GM12878 (cell line): ENCODE results near the gene TEKT3. TPM values are rescaled to one million over a fixed set of nuclear protein-coding genes. Genes with fewer than 3 reads are reported as not detected.

Experiments
- ATAC-seq: fragments of 200-7000 bp; cut with Tn5 transposase; 3 replicates; pipeline ENCODE4 v1.9.1; 2020; ENCODE audit warnings: mild to moderate bottlenecking, moderate library complexity
- BruUV-seq: library from RNA; stranded (reverse); fragments of 400-500 nt; replicated peaks from 2 replicates; lab custom pipeline; 2021; lab: Mats Ljungman, UMichigan
- CTCF ChIA-PET: fragments of 300-600 bp; sonication (Branson Sonifier 250); formaldehyde crosslinking; extraction: SDS; loops from one replicate; lab custom pipeline; 2021; ENCODE audit warnings: inconsistent platforms; lab: Yijun Ruan, JAX
- POLR2A ChIA-PET: fragments of 350-600 bp; formaldehyde crosslinking; extraction: SDS; loops from one replicate; lab custom pipeline; 2021; ENCODE audit warnings: inconsistent platforms; lab: Charles Lee
- RAD21 ChIA-PET: fragments of 300-600 bp; sonication (Branson Sonifier 250); formaldehyde crosslinking; loops from one replicate; lab custom pipeline; 2023; ENCODE audit warnings: antibody characterized with exemption; ENCODE audit not compliant: unreplicated experiment; lab: Charles Lee
- SMC1A ChIA-PET: fragments of 300-600 bp; sonication (Branson Sonifier 250); formaldehyde crosslinking; loops from one replicate; lab custom pipeline; 2023; ENCODE audit not compliant: unreplicated experiment, uncharacterized antibody; lab: Charles Lee
- DNase-seq: peaks from one replicate; pipeline ENCODE4 v3.0.0-alpha.2; 2011; ENCODE audit warnings: low read depth, low spot score
- FAIRE-seq: peaks from 3 replicates; lab custom pipeline; 2011; peaks lifted over from hg19 to GRCh38; lab: Jason Lieb, UNC
- H2AFZ ChIP-seq: 2 replicates; pipeline ENCODE4 v1.6.0; 2011; ENCODE audit warnings: low read depth, low read length, control low read depth; ENCODE audit not compliant: control insufficient read depth
- H3K27ac ChIP-seq: 2 replicates; pipeline ENCODE4 v1.5.1; 2011; ENCODE audit warnings: control low read depth; ENCODE audit not compliant: control insufficient read depth, insufficient read depth
- H3K27me3 ChIP-seq, 2 experiments: replicated peaks in 1 of 2; 2 replicates each; pipeline versions ENCODE4 v1.6.0 to v1.6.1; 2011; ENCODE audit warnings: low read length in 1 of 2; ENCODE audit not compliant: control insufficient read depth in 2 of 2, insufficient read depth in 2 of 2
- H3K36me3 ChIP-seq, 2 experiments: 2 replicates each; pipeline ENCODE4 v1.5.1; 2011; ENCODE audit warnings: low read length in 1 of 2; ENCODE audit not compliant: control insufficient read depth in 2 of 2, insufficient read depth in 2 of 2
- H3K4me1 ChIP-seq: 2 replicates; pipeline ENCODE4 v1.6.1; 2011; ENCODE audit warnings: mild to moderate bottlenecking, low read length, moderate library complexity, mixed read lengths; ENCODE audit not compliant: control insufficient read depth, insufficient read depth
- H3K4me2 ChIP-seq: 2 replicates; pipeline ENCODE4 v1.6.0; 2011; ENCODE audit warnings: control low read depth; ENCODE audit not compliant: control insufficient read depth, insufficient read depth
- H3K4me3 ChIP-seq: fragments of 200-600 bp; sonication (generic); 2 replicates; pipeline ENCODE4 v1.5.1; 2016
- H3K79me2 ChIP-seq: 2 replicates; pipeline ENCODE4 v1.6.0; 2011; ENCODE audit warnings: low read length; ENCODE audit not compliant: control insufficient read depth, insufficient read depth
- H3K9ac ChIP-seq: 2 replicates; pipeline ENCODE4 v1.8.0; 2011; ENCODE audit warnings: low read length, control low read depth, mixed read lengths; ENCODE audit not compliant: control insufficient read depth, insufficient read depth
- H3K9me3 ChIP-seq: replicated peaks from 3 replicates; pipeline ENCODE4 v1.5.1; 2011; ENCODE audit warnings: mild to moderate bottlenecking, low read length; ENCODE audit not compliant: control insufficient read depth, insufficient read depth
- H4K20me1 ChIP-seq: 2 replicates; pipeline ENCODE4 v1.6.0; 2011; ENCODE audit not compliant: control insufficient read depth, insufficient read depth
- ELK1 ChIP-seq: IDR thresholded peaks from 2 replicates; pipeline ENCODE4 v1.6.1; 2012; ENCODE audit warnings: low read depth, low read length, improper control_type of control experiment
- KAT2A ChIP-seq: conservative IDR thresholded peaks from 2 replicates; pipeline ENCODE4 v1.6.1; 2011; ENCODE audit warnings: low read depth, low read length; ENCODE audit not compliant: control insufficient read depth
- NKRF ChIP-seq: fragments of 450-650 bp; conservative IDR thresholded peaks from 2 replicates; pipeline ENCODE4 v1.6.1; 2017; ENCODE audit warnings: mild to moderate bottlenecking, moderate library complexity
- RELB ChIP-seq: fragments of 450-650 bp; IDR thresholded peaks from 2 replicates; pipeline ENCODE4 v1.6.1; 2017; ENCODE audit warnings: low read depth, mild to moderate bottlenecking, moderate library complexity
- RUNX3 ChIP-seq: IDR thresholded peaks from 2 replicates; pipeline ENCODE4 v1.6.1; 2012; ENCODE audit warnings: low read length, inconsistent platforms
- WGBS: methylation state at CpG from one replicate; pipeline ENCODE4 v1.1.6; 2016; ENCODE audit warnings: low lambda C conversion rate; ENCODE audit not compliant: insufficient replicate concordance, insufficient coverage; ENCODE audit errors: missing lambda C conversion rate; 5-methylcytosine and 5-hydroxymethylcytosine counted together
- in situ Hi-C: fragments of 300-500 bp; cut with MboI; formaldehyde crosslinking; loops from 9 replicates; pipeline ENCODE4 v1.14.3; 2018; ENCODE audit warnings: mixed read lengths
- intact Hi-C: fragments of 100-400 bp; cut with micrococcal nuclease; formaldehyde crosslinking; loops from one replicate; pipeline ENCODE4 v1.14.2; 2022; ENCODE audit not compliant: unreplicated experiment
- polyA plus RNA-seq, 11 experiments: library from polyadenylated mRNA; depleted of rRNA in 4 of 11; unstranded in 6 of 11; stranded (reverse) in 5 of 11; fragments of >200 nt; fragmentation: Nextera tagmentation in 4 of 11; fragmentation: Illumina TruSeq in 1 of 11; extraction: Ambion mirVana in 4 of 11; extraction: Trizol in 1 of 11; gene quantifications; 1 replicate in 1 of 11; 2 replicates in 10 of 11; pipeline versions ENCODE4 v1.2.1 to v1.2.3, GENCODE V29; 2011 to 2016; ENCODE audit warnings: inconsistent platforms in 2 of 11, missing spikeins in 2 of 11, low read depth in 1 of 11
- total RNA-seq, 4 experiments: library from RNA; depleted of rRNA in 3 of 4; stranded (reverse); fragments of >200 nt in 3 of 4; fragmentation: Illumina TruSeq in 1 of 4; extraction: Trizol in 1 of 4; gene quantifications; 2 replicates each; pipeline versions ENCODE4 v1.2.1 to v1.2.3, GENCODE V29; 2013 to 2021

The TEKT3 gene
- total and polyA plus RNA-seq, 10 of the 15 experiments (the other 5 are each of a cell fraction or from before 2014, with no cell fraction given): 0.15 TPM; not detected in 9

- Histone ChIP-seq H3K9me3 (no peaks in the 10 kb centered on the region), H3K4me2 (no peak overlapping the region), H3K79me2 (no peaks in the 10 kb centered on the region), H3K4me3 (no peak overlapping the region), H3K9ac (no peak overlapping the region), H3K4me1 (no peaks in the 10 kb centered on the region), H3K36me3 (no peaks in the 10 kb centered on the region), H4K20me1 (no peaks in the 10 kb centered on the region), H3K27me3 (no peaks in the 10 kb centered on the region), H3K27ac (no peak overlapping the region), H2AFZ (no peak overlapping the region)
- TF ChIP-seq ELK1 (no peak), RUNX3 (peak; percentile 8; the same call in 1 of the 2 replicates), NKRF (no peak), RELB (no peak), KAT2A (no peak)
- no TSS peak for BruUV-seq
- ChIA-PET POLR2A (no interaction called here), CTCF (no interaction called here), RAD21 (no interaction called here), SMC1A (no interaction called here)
- no peak for ATAC-seq
- WGBS: 59% methylated on average over 9 of the region's 9 CpGs
- in situ Hi-C loops: loop anchor here (25.0 kb wide), 1 partner anchor 716 kb away; the partner anchor contains the start of genes TTC19 and ZSWIM7
- no peak for FAIRE-seq
- DNase-seq: no peak
- intact Hi-C loops: no loop called here
These were observed 70.6 kb downstream of the TEKT3 start for GRCh38 chr17:15270628-15271381.
